ENCODE data around the gene KLHDC8A. TPM values are rescaled to one million over a fixed set of nuclear protein-coding genes. Genes with fewer than 3 reads are reported as not detected.

Gene KLHDC8A
- total and polyA plus RNA-seq, 9 of the 15 experiments (the other 6 are each of a cell fraction or from before 2014, with no cell fraction given) = 0.01 to 0.54 (median 0.04) TPM; not detected in 6

DNA sequence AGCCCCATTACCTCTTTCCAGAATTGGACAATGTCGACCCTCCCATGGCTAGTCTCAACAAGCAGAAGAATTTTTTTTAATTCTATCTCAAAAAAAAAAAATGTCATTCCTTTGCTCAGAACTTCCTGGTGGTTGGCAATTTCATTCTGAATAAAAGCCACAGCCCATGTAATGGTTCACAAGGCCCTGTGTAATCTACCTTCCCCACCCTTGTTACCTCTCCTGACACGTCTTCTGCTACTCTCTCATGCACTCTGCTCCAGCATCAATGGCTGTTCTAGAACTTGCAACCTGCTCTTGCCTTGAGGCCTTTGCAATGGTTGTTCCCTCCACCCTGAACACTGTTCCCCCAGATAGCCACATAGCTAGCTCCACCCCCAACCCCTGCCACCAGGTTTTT is 60.6 kb downstream of the KLHDC8A start:
- FAIRE-seq (no peak), ATAC-seq (no peak), DNase-seq (ENCODE audit: extremely low read depth in 1 of 4, low spot score in 3 of 4) (no peak)
- 10% methylated on average over 2 of the region's 2 CpGs for WGBS (ENCODE audit: insufficient coverage, low coverage, missing lambda C conversion rate)
- no peak overlapping the region for H3K4me2 ChIP-seq (ENCODE audit: insufficient read depth, low read length)
- peaks cover 11 to 14% of the 10 kb centered on the region in 2 experiments; a peak in 4 of 5 replicates for H3K4me1 ChIP-seq (replicated peaks in 1 of 2; ENCODE audit: control insufficient read depth in 2 of 2, insufficient read depth in 2 of 2, low read length in 2 of 2)
- H3K9ac ChIP-seq (ENCODE audit: insufficient read depth in 1 of 2, low read depth in 2 of 2, low read length in 2 of 2) = no peak overlapping the region
- no peak overlapping the region for H2AFZ ChIP-seq (ENCODE audit: low read depth, low read length)
- H3K9me3 ChIP-seq (replicated peaks; ENCODE audit: control insufficient read depth, insufficient read depth, low read depth, low read length) = no peaks in the 10 kb centered on the region
- H3K79me2 ChIP-seq (ENCODE audit: control insufficient read depth, insufficient read depth, low read length) = no peaks in the 10 kb centered on the region
- in situ Hi-C loops (cut with MboI) = no loop called here
- H3K27ac ChIP-seq (ENCODE audit: extremely low read depth, low read depth, low read length) = no peak overlapping the region
- ChIA-PET POLR2A (interaction anchor here (0.7 to 1.2 kb wide), 3 partner anchors 20 to 849 kb away, joined by 3 read pairs; no protein-coding TSS in a partner anchor), CTCF (ENCODE audit: low intra/inter-chr PET ratio) (no interaction called here)
- BruUV-seq (replicated peaks) = no TSS peak
- H3K27me3 ChIP-seq (ENCODE audit: control insufficient read depth in 2 of 2, insufficient read depth in 2 of 2, low read length in 2 of 2) = peaks cover 0 to 8% of the 10 kb centered on the region in 2 experiments; a peak in 2 of 5 replicates
- no peaks in the 10 kb centered on the region for H3K36me3 ChIP-seq (ENCODE audit: control insufficient read depth, insufficient read depth, low read length)
- no peak overlapping the region for H3K4me3 ChIP-seq
- intact Hi-C loops (cut with micrococcal nuclease) = no loop called here
- no peaks in the 10 kb centered on the region for H3K9me1 ChIP-seq (ENCODE audit: control insufficient read depth, insufficient read depth, low read length)
- H4K20me1 ChIP-seq (replicated peaks; ENCODE audit: control insufficient read depth, insufficient read depth, low read length) = no peaks in the 10 kb centered on the region
- TF ChIP-seq HDAC3 (IDR thresholded peaks at IDR 0.05; ENCODE audit: borderline replicate concordance, partially characterized antibody) = no peak
- TF ChIP-seq RAD51 (IDR thresholded peaks at IDR 0.05; ENCODE audit: borderline replicate concordance, low read depth) = no peak
- TF ChIP-seq HIVEP1 (CRISPR knock-in tag; IDR thresholded peaks at IDR 0.05) = no peak
- no peak for TF ChIP-seq ZNF57 (CRISPR knock-in tag; IDR thresholded peaks at IDR 0.05)
- TF ChIP-seq, protein P1, sequence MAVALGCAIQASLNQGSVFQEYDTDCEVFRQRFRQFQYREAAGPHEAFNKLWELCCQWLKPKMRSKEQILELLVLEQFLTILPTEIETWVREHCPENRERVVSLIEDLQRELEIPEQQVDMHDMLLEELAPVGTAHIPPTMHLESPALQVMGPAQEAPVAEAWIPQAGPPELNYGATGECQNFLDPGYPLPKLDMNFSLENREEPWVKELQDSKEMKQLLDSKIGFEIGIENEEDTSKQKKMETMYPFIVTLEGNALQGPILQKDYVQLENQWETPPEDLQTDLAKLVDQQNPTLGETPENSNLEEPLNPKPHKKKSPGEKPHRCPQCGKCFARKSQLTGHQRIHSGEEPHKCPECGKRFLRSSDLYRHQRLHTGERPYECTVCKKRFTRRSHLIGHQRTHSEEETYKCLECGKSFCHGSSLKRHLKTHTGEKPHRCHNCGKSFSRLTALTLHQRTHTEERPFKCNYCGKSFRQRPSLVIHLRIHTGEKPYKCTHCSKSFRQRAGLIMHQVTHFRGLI (CRISPR knock-in tag; IDR thresholded peaks at IDR 0.05) = no peak
- TF ChIP-seq CBX8 (IDR thresholded peaks at IDR 0.05; ENCODE audit: borderline replicate concordance, extremely low read depth, low read depth, low read length, poor library complexity, severe bottlenecking) = no peak
- TF ChIP-seq ZFP1 (CRISPR knock-in tag; IDR thresholded peaks at IDR 0.05) = no peak
- no peak for TF ChIP-seq ZNF561 (CRISPR knock-in tag; conservative IDR thresholded peaks at IDR 0.05)
- TF ChIP-seq, protein P2, sequence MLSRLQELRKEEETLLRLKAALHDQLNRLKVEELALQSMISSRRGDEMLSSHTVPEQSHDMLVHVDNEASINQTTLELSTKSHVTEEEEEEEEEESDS (CRISPR knock-in tag; IDR thresholded peaks at IDR 0.05) = no peak
- TF ChIP-seq FOXA3 (CRISPR knock-in tag; conservative IDR thresholded peaks at IDR 0.05 in 1 of 2, IDR thresholded peaks at IDR 0.05 in 1 of 2) = no peak
- TF ChIP-seq, protein P3, sequence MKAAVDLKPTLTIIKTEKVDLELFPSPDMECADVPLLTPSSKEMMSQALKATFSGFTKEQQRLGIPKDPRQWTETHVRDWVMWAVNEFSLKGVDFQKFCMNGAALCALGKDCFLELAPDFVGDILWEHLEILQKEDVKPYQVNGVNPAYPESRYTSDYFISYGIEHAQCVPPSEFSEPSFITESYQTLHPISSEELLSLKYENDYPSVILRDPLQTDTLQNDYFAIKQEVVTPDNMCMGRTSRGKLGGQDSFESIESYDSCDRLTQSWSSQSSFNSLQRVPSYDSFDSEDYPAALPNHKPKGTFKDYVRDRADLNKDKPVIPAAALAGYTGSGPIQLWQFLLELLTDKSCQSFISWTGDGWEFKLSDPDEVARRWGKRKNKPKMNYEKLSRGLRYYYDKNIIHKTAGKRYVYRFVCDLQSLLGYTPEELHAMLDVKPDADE (conservative IDR thresholded peaks at IDR 0.05; ENCODE audit: control insufficient read depth, low read depth, low read length) = no peak
- no peak for TF ChIP-seq POU5F1 (IDR thresholded peaks at IDR 0.05; ENCODE audit: borderline replicate concordance, low read depth, low read length, partially characterized antibody)
- no peak for TF ChIP-seq MAZ (CRISPR knock-in tag; conservative IDR thresholded peaks at IDR 0.05 in 1 of 2, IDR thresholded peaks at IDR 0.05 in 1 of 2)
- no peak for TF ChIP-seq CREB3L1 (IDR thresholded peaks at IDR 0.05; ENCODE audit: borderline replicate concordance, low read depth)
- no peak for TF ChIP-seq MCM3 (IDR thresholded peaks at IDR 0.05)
- no peak for TF ChIP-seq HDGF (IDR thresholded peaks at IDR 0.05)
- TF ChIP-seq, protein P4, sequence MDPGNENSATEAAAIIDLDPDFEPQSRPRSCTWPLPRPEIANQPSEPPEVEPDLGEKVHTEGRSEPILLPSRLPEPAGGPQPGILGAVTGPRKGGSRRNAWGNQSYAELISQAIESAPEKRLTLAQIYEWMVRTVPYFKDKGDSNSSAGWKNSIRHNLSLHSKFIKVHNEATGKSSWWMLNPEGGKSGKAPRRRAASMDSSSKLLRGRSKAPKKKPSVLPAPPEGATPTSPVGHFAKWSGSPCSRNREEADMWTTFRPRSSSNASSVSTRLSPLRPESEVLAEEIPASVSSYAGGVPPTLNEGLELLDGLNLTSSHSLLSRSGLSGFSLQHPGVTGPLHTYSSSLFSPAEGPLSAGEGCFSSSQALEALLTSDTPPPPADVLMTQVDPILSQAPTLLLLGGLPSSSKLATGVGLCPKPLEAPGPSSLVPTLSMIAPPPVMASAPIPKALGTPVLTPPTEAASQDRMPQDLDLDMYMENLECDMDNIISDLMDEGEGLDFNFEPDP (CRISPR knock-in tag; IDR thresholded peaks at IDR 0.05) = no peak
